Measurements from ENCODE around the gene DNAJC28.

DNAJC28 gene

GRCh38 chr21:33491373-33492102 is at the start of gene DNAJC28:
TSS of gene DNAJC28 (minus strand) at chr21:33491716. CDS start at chr21:33489393, 2,323 bp downstream.
- Histone ChIP-seq H3K27ac (peak within 1 kb of the TSS; percentile 25), H3K4me1 (ENCODE audit: control insufficient read depth in 1 of 2, insufficient read depth in 1 of 2, low read depth in 1 of 2, low read length in 1 of 2) (peaks cover 16 to 23% of the 10 kb centered on the region in 2 experiments), H3K36me3 (no peaks in the 10 kb centered on the region), H3K27me3 (no peaks in the 10 kb centered on the region), H3K9me3 (no peaks in the 10 kb centered on the region), H3K4me3 (ENCODE audit: low read depth in 1 of 2, low read length in 1 of 2) (peak within 1 kb of the TSS; percentile 71 to 91)
- TF ChIP-seq CTCF (IDR thresholded peaks at IDR 0.05), result no peak

DNA sequence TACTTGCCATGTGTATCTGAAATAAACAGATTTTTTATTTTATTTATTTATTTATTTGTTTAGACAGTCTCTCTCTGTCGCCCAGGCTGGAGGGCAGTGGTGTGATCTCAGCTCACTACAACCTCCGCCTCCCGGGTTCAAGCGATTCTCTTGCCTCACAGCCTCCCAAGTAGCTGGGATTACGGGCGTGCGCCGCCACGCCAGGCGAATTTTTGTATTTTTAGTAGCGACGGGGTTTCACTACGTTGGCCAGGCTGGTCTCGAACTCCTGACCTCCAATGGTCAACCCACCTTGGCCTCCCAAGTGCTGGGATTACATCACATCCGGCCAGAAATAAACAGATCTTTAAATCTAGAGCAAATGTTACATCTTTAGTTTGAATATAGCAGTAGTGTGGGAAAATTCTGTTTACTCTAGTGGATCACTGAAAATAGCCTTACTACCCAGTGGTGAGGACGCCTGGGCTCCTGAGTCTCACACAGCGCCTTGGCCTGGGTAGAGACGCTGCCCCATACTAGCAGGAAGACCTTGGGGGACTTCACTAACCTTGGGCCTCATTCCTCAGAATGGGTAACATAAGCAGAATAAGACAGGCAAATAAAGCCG is 49.7 kb upstream of the DNAJC28 start:
- Histone ChIP-seq H3K27ac (peak overlapping the region; percentile 98), H3K27me3 (no peaks in the 10 kb centered on the region), H3K4me1 (ENCODE audit: control insufficient read depth in 1 of 2, insufficient read depth in 1 of 2, low read depth in 1 of 2, low read length in 1 of 2) (peaks cover 40 to 41% of the 10 kb centered on the region in 2 experiments), H3K4me3 (ENCODE audit: low read depth in 1 of 2, low read length in 1 of 2) (peak overlapping the region; percentile 90 to 98), H3K9me3 (no peaks in the 10 kb centered on the region), H3K36me3 (peaks cover under 1% of the 10 kb centered on the region)
- TF ChIP-seq CTCF (IDR thresholded peaks at IDR 0.05), result no peak

- H3K9me3 ChIP-seq, result no peaks in the 10 kb centered on the region
- H3K4me1 ChIP-seq (ENCODE audit: control insufficient read depth in 1 of 2, insufficient read depth in 1 of 2, low read depth in 1 of 2, low read length in 1 of 2), result peaks cover 35 to 36% of the 10 kb centered on the region in 2 experiments
- H3K27ac ChIP-seq, result peak overlapping the region; percentile 98
- peak overlapping the region in 1 of 2 experiments; percentile 90 for H3K4me3 ChIP-seq (ENCODE audit: low read depth in 1 of 2, low read length in 1 of 2)
- no peaks in the 10 kb centered on the region for H3K36me3 ChIP-seq
- no peaks in the 10 kb centered on the region for H3K27me3 ChIP-seq
- TF ChIP-seq CTCF (IDR thresholded peaks at IDR 0.05), result no peak
Observed at GRCh38 chr21:33540711-33541104, 49.2 kb upstream of the DNAJC28 start.

GRCh38 chr21:33539616-33540015 is 48.1 kb upstream of the DNAJC28 start:
- no peak for TF ChIP-seq CTCF (IDR thresholded peaks at IDR 0.05)
- Histone ChIP-seq H3K4me1 (ENCODE audit: control insufficient read depth in 1 of 2, insufficient read depth in 1 of 2, low read depth in 1 of 2, low read length in 1 of 2) (peaks cover 24 to 25% of the 10 kb centered on the region in 2 experiments), H3K4me3 (ENCODE audit: low read depth in 1 of 2, low read length in 1 of 2) (no peak overlapping the region), H3K36me3 (no peaks in the 10 kb centered on the region), H3K9me3 (no peaks in the 10 kb centered on the region), H3K27ac (no peak overlapping the region), H3K27me3 (no peaks in the 10 kb centered on the region)

DNA sequence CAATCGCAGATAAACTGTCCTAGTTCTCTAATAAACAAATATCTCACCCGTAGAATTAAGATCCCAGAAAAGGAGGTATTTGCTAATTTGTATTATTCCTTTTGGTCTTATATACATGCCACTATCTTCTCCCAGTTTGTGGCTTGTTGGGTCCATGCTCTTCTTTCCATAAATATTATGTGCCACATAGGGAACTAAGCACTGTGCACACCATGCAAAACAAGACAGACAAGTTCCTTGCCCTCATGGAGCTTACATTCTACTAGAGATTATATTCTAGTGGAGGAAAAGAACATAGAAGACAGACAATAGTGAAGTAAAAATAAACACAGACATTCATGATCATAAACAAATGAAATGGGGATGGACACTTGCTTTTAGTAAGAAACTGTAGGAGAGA is 45.7 kb upstream of the DNAJC28 start:
- Histone ChIP-seq H3K4me3 (ENCODE audit: low read depth in 1 of 2, low read length in 1 of 2) (no peak overlapping the region), H3K9me3 (no peaks in the 10 kb centered on the region), H3K4me1 (ENCODE audit: control insufficient read depth in 1 of 2, insufficient read depth in 1 of 2, low read depth in 1 of 2, low read length in 1 of 2) (peaks cover 21 to 23% of the 10 kb centered on the region in 2 experiments), H3K36me3 (no peaks in the 10 kb centered on the region), H3K27ac (no peak overlapping the region), H3K27me3 (no peaks in the 10 kb centered on the region)
- no peak for TF ChIP-seq CTCF (IDR thresholded peaks at IDR 0.05)
